8988T (cell line): ENCODE data around the gene GPR158.

Experiments used
- DNase-seq: peaks from one replicate; pipeline ENCODE4 v3.0.0; 2011

The GPR158 gene

GRCh38 chr10:25604591-25604990 lies 429.8 kb downstream of the GPR158 start:
- DNase-seq, result no peak

GRCh38 chr10:25614652-25615051 lies 439.9 kb downstream of the GPR158 start:
- no peak for DNase-seq

GRCh38 chr10:25615926-25616325 lies 441.1 kb downstream of the GPR158 start:
- DNase-seq, result no peak

GRCh38 chr10:25616903-25617592 lies 442.2 kb downstream of the GPR158 start:
- DNase-seq, result no peak

- no peak for DNase-seq
Observed at GRCh38 chr10:25627606-25628005, 452.8 kb downstream of the GPR158 start.

- no peak for DNase-seq
Observed at GRCh38 chr10:25629333-25629732, 454.5 kb downstream of the GPR158 start.

- DNase-seq, result no peak
Observed at GRCh38 chr10:25631471-25631870, 456.7 kb downstream of the GPR158 start.

- DNase-seq, result no peak
Observed at GRCh38 chr10:25632802-25633201, 458.0 kb downstream of the GPR158 start.

- no peak for DNase-seq
Observed at GRCh38 chr10:25633542-25633941, 458.7 kb downstream of the GPR158 start.

GRCh38 chr10:25639646-25640045 lies 464.8 kb downstream of the GPR158 start:
- DNase-seq, result no peak

- DNase-seq, result no peak
Observed at GRCh38 chr10:25641595-25641994, 466.8 kb downstream of the GPR158 start.

- no peak for DNase-seq
Observed at GRCh38 chr10:25642721-25643120, 467.9 kb downstream of the GPR158 start.

GRCh38 chr10:25646371-25646770 lies 471.6 kb downstream of the GPR158 start:
- no peak for DNase-seq

- no peak for DNase-seq
Observed at GRCh38 chr10:25651534-25651933, 476.7 kb downstream of the GPR158 start.
